Activated CD8-positive, alpha-beta T cell treated with anti-CD3 and anti-CD28 coated beads for 36 hours (primary cell): ENCODE measurements around the gene FCN3. TPM values are rescaled to one million over a fixed set of nuclear protein-coding genes. Genes with fewer than 3 reads are reported as not detected.

ENCODE experiments used
- ATAC-seq: fragments of 200-7000 bp; cut with Tn5 transposase; one replicate; pipeline ENCODE4 v1.10.0; 2021; ENCODE audit warnings: mild to moderate bottlenecking, moderate library complexity
- CTCF ChIA-PET: fragments of 350-600 bp; sonication (Branson Sonifier 250); formaldehyde crosslinking; loops from one replicate; lab custom pipeline; 2021; ENCODE audit warnings: antibody characterized with exemption; lab: Charles Lee
- POLR2A ChIA-PET: fragments of 350-600 bp; sonication (Branson Sonifier 250); formaldehyde crosslinking; loops from one replicate; lab custom pipeline; 2021; ENCODE audit warnings: antibody characterized with exemption; lab: Charles Lee
- DNase-seq: peaks from one replicate; pipeline ENCODE4 v3.0.0-alpha.2; 2020
- H3K27ac Mint-ChIP-seq: one replicate; pipeline ENCODE4 v1.8.0; 2021; ENCODE audit warnings: mild to moderate bottlenecking, mixed read lengths
- H3K27me3 Mint-ChIP-seq: one replicate; pipeline ENCODE4 v1.8.0; 2021; ENCODE audit warnings: mixed read lengths
- H3K36me3 Mint-ChIP-seq: one replicate; pipeline ENCODE4 v1.8.0; 2021; ENCODE audit warnings: low read depth, mixed read lengths
- H3K4me1 Mint-ChIP-seq: one replicate; pipeline ENCODE4 v1.8.0; 2021; ENCODE audit warnings: low read depth, mixed read lengths
- H3K4me3 Mint-ChIP-seq: one replicate; pipeline ENCODE4 v1.8.0; 2021; ENCODE audit warnings: mild to moderate bottlenecking, moderate library complexity, mixed read lengths
- H3K9me3 Mint-ChIP-seq: one replicate; pipeline ENCODE4 v1.8.0; 2021; ENCODE audit warnings: mixed read lengths
- intact Hi-C: fragments of 100-400 bp; cut with micrococcal nuclease; formaldehyde crosslinking; loops from one replicate; pipeline ENCODE4 v1.10.0; 2022
- total RNA-seq, 2 experiments: library from RNA; stranded (reverse); gene quantifications; one replicate each; pipeline ENCODE4 v1.2.3, GENCODE V29; 2021
- TF ChIP-seq, protein P1 (sequence below): fragments of 200-600 bp; IDR thresholded peaks from one replicate; pipeline ENCODE4 v1.8.0; 2022; ENCODE audit warnings: antibody characterized with exemption, mild to moderate bottlenecking

FCN3 gene
- total RNA-seq, 2 experiments from 2014 or later = not detected

DNA sequence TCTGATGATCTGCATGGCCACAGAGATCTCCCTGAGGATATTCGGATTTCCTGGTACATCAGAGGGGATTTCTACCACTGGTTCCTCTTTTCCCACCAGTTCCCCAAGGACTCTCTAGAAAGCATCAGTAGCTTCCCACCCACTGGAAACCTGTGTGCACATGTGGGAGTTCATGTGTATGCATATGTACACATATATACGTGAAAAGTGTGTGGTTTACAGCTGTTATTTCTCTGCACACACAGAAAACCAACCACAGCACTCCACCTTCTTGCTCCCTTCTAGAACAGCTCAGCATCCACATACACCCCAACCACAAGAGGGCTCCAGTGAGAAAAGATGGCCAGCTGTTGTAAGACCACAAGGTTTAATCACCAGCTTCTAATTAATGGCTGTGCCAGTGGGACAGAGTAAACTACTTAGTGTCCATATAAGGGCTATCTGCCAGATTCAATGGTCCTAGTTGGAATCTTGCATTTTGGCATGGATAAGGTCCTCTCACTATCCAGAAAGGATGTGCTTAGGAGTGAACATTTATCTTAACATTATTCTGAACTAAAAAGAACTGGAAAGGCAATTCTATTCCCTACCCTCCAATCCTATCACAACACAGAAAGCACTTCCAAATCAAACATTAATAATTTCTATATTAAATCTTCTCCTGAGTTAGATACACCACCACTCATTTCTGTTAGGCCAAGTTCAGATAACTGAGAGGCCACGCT is 41.9 kb upstream of the FCN3 start:
- peaks cover 34% of the 10 kb centered on the region for H3K4me1 Mint-ChIP-seq
- ATAC-seq (peak; percentile 49), DNase-seq (peak; percentile 71)
- H3K36me3 Mint-ChIP-seq = peaks cover 43% of the 10 kb centered on the region
- TF ChIP-seq, protein P1, sequence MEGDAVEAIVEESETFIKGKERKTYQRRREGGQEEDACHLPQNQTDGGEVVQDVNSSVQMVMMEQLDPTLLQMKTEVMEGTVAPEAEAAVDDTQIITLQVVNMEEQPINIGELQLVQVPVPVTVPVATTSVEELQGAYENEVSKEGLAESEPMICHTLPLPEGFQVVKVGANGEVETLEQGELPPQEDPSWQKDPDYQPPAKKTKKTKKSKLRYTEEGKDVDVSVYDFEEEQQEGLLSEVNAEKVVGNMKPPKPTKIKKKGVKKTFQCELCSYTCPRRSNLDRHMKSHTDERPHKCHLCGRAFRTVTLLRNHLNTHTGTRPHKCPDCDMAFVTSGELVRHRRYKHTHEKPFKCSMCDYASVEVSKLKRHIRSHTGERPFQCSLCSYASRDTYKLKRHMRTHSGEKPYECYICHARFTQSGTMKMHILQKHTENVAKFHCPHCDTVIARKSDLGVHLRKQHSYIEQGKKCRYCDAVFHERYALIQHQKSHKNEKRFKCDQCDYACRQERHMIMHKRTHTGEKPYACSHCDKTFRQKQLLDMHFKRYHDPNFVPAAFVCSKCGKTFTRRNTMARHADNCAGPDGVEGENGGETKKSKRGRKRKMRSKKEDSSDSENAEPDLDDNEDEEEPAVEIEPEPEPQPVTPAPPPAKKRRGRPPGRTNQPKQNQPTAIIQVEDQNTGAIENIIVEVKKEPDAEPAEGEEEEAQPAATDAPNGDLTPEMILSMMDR = peak; percentile 64
- H3K9me3 Mint-ChIP-seq = no peaks in the 10 kb centered on the region
- H3K4me3 Mint-ChIP-seq = no peak overlapping the region
- intact Hi-C loops = loop anchor here (5.0 kb wide), 2 partner anchors 66 to 106 kb away; no protein-coding TSS in a partner anchor
- H3K27me3 Mint-ChIP-seq = no peaks in the 10 kb centered on the region
- ChIA-PET POLR2A (interaction anchor here (1.6 to 2.9 kb wide), 3 partner anchors 22 to 110 kb away, joined by 4 to 12 read pairs (median 7); no protein-coding TSS in a partner anchor), CTCF (interaction anchor here (0.7 to 5.7 kb wide), 38 partner anchors 9 to 307 kb away, joined by 3 to 36 read pairs (median 5); partner anchors contain the start of genes AHDC1, IFI6 and WASF2)
- peak overlapping the region; percentile 7 for H3K27ac Mint-ChIP-seq

DNA sequence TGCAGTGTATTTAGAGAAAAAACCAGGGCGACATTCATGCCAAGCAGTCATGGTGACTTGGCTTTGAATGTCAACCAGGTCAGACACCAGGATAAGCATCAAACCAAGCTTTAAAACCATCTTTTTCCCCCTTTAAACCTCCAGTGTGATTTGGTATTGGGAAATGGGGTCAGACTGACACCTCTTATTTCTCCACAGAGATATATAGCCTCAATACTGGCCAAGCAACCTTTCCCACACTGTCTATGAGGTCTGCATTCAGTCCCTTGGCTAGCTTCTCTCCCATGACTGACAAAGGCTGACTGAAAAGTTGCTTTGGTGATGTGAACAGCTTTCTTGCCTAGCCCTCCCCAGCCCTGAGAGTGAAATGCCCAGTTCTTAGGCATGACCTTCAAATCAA is 39.5 kb upstream of the FCN3 start:
- TF ChIP-seq, protein P1 = no peak
- ChIA-PET POLR2A (interaction anchor here (1.0 to 1.6 kb wide), 3 partner anchors 9 to 68 kb away, joined by 3 to 4 read pairs (median 3); no protein-coding TSS in a partner anchor), CTCF (interaction anchor here (0.8 to 5.7 kb wide), 7 partner anchors 12 to 194 kb away, joined by 3 to 36 read pairs (median 18); partner anchors contain the start of gene AHDC1)
- no peaks in the 10 kb centered on the region for H3K27me3 Mint-ChIP-seq
- peak overlapping the region; percentile 40 for H3K27ac Mint-ChIP-seq
- ATAC-seq (no peak), DNase-seq (no peak)
- no peak overlapping the region for H3K4me3 Mint-ChIP-seq
- intact Hi-C loops = no loop called here
- H3K36me3 Mint-ChIP-seq = peaks cover 51% of the 10 kb centered on the region
- peaks cover 26% of the 10 kb centered on the region for H3K4me1 Mint-ChIP-seq
- H3K9me3 Mint-ChIP-seq = no peaks in the 10 kb centered on the region

DNA sequence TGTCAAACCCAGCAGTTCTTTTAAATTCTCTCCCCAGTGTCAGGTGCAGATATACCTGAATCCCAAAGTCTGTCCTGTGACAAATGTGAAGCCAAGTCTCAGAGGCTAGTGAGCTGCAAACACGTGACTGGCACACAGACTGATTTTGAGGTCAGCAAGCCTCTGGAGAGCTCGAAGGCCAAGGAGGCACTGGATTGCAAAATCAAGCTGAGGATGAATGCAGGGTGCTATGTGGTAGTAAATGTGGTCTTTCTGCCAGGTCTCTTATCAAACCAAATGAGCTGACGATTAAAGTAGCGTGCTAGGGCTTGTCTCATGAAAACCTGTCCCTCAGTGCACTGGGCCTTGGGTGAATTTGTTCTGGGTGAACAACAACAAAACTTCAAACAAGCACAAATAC is 38.4 kb upstream of the FCN3 start:
- ChIA-PET POLR2A (interaction anchor here (0.9 to 1.6 kb wide), 3 partner anchors 70 to 116 kb away, joined by 3 to 4 read pairs (median 3); no protein-coding TSS in a partner anchor), CTCF (interaction anchor here (0.9 to 5.7 kb wide), 8 partner anchors 10 to 192 kb away, joined by 3 to 36 read pairs (median 4); partner anchors contain the start of gene AHDC1)
- peak overlapping the region; percentile 44 for H3K27ac Mint-ChIP-seq
- TF ChIP-seq, protein P1 = no peak
- H3K9me3 Mint-ChIP-seq = no peaks in the 10 kb centered on the region
- intact Hi-C loops = no loop called here
- no peak overlapping the region for H3K4me3 Mint-ChIP-seq
- H3K4me1 Mint-ChIP-seq = peaks cover 15% of the 10 kb centered on the region
- no peaks in the 10 kb centered on the region for H3K27me3 Mint-ChIP-seq
- DNase-seq (no peak), ATAC-seq (no peak)
- peaks cover 48% of the 10 kb centered on the region for H3K36me3 Mint-ChIP-seq

DNA sequence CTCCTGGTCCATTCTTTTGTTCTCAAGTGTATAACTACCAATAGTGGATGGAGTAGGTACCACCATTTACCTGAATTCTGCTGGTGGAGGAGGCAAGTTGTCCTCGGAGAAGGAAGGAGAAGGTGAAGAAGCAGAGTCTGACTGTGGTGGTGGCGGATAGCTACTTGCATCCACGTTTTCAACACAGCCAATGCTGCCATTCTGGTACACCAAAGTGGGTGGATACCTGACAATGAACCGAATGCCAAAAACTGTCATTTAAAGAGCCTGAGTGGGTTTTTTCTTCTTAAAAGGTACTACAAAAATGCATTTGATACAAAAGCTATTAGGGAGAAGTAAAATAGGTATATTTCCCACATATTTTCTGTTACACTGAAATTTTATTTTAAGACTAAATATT is 37.9 kb upstream of the FCN3 start:
- TF ChIP-seq, protein P1 = no peak
- no peak for ATAC-seq
- Mint-ChIP-seq H3K4me1 (peaks cover 14% of the 10 kb centered on the region), H3K9me3 (no peaks in the 10 kb centered on the region), H3K4me3 (no peak overlapping the region), H3K27me3 (no peaks in the 10 kb centered on the region), H3K27ac (no peak overlapping the region), H3K36me3 (peaks cover 45% of the 10 kb centered on the region)
- POLR2A ChIA-PET = interaction anchor here (0.9 to 1.6 kb wide), 3 partner anchors 70 to 115 kb away, joined by 3 to 4 read pairs (median 3); no protein-coding TSS in a partner anchor
- CTCF ChIA-PET = interaction anchor here (0.9 to 5.7 kb wide), 7 partner anchors 10 to 189 kb away, joined by 3 to 34 read pairs (median 3); no protein-coding TSS in a partner anchor
- DNase-seq = no peak
- intact Hi-C loops = no loop called here
